MV-4-11 (cell line): ENCODE measurements around the gene LRRFIP1.
A peak's percentile ranks its signal among the peaks of the same experiment; 100 is the strongest.

Experiments
- DNase-seq: peaks from one replicate; lab custom pipeline; 2025; lab: John Stamatoyannopoulos, UW

The LRRFIP1 gene

DNA sequence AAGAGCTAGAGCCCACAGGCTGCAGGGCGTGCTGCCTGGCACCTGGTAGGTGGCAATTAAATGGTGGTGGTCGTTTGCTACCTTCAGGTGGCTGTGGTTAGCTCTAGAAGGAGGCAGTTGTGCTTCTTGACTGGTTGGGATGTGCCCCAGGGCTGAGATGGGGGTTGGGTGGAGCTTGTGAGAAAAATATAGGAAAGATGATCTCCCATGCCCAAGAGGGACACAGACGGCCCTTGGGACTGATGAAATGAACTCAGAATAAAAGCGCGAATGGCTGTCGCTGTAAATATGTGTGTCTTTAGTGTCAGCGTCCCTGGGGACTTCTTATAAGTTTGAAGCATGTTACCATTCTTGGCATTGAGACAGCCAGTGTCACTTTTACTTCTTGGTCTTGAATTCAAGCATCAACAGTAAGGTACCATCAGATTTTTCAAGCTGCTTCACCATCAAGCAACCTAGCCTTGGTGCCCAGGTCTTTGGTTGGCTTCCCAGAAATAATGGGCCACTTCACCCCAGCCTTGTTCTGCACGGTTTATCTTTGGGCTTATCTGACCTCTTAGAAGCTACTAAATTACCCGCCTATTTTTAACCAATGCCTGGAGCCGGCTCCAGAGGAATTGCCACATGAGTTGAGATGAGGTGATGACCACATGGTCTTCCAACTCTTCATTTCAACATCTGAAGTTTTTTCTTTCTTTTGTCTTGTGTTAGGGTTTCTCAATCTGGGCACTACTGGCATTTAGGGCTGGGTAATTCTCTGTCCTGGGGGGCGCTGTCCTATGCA is 11.9 kb downstream of the LRRFIP1 start:
- DNase-seq, result no peak

GRCh38 chr2:237639836-237640220 is 12.4 kb downstream of the LRRFIP1 start:
- no peak for DNase-seq

DNA sequence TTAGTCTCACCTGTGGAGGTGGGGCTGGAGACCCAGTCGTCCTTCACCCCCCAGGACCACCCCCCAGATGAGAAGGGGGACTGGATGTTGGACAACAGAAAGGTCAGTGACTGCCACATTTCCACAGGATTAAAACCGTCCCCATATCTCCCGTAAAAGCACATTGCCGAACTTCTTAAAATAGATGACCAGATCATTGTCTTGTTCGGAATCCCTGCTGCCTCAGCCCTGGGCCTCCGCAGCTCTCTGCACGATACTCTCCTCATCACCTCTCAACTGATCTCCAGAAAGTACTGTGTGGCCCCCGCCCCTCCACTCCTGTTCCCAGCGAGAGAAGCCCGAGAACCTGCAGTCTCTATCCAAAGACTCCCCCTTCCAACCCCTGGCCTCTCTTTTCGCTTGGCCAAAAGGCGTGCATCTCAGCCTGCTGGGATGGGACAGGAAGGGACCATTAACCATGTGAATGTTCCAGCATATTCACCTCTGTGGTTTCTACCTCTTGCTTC is 13.2 kb downstream of the LRRFIP1 start:
- no peak for DNase-seq

GRCh38 chr2:237642038-237642734 is 14.8 kb downstream of the LRRFIP1 start:
- no peak for DNase-seq

- DNase-seq, result no peak
Measured at GRCh38 chr2:237643066-237643465, 15.7 kb downstream of the LRRFIP1 start.

- DNase-seq, result no peak
Measured at GRCh38 chr2:237643582-237644380, 16.4 kb downstream of the LRRFIP1 start.

DNA sequence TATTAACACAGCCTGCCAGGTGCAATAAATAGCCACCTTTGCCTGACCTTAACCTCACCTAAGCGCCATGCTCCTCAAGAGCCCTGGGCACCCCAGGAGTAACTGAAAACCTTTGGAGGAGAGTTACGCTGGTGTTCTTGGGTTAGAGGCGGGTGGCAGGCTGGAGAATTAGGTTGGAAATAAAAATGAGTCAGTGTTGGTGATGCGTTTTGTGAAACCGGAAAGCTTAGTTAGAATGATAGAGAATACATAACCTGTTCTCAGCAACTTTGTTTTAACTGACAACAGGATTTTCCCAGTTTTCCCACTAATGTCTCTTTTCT is 17.0 kb downstream of the LRRFIP1 start:
- DNase-seq, result no peak

- DNase-seq, result no peak
Measured at GRCh38 chr2:237645261-237645660, 17.9 kb downstream of the LRRFIP1 start.

DNA sequence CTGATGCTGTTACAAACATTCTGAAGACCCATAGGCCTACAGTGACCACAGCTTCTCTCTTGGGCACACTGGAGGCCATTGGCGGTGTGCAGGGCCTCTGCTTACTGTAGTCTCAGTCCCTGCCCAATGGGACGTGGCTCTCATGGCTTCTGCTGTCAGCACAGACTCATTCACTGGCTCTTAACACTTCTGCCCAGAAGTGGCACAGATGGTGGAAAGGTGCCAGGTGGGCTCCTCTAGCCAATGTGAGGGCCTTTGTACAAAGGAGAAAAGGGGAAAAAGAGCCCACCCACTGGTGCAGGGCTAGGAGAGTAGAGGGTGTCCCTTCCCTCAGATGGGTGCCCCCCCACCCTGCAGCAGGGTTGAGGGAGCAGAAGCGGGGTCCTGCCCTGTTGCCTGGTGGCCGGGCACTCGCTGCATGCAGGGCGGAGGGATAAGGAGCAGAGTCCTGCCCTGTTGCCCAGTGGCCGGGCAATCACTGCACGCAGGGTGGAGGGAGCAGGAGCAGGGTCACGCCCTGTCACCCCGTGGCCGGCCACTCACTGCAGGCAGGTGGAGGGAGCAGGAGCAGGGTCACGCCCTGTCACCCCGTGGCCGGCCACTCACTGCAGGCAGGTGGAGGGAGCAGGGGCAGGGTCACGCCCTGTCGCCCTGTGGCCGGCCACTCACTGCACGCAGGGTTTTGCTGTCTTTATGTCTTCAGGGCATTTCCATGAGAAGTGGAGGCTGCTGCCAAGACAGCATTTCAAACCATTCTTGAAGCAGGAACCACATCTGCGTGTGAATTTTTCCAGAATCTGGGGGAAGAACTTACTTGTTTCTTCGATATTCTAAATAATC is 20.0 kb downstream of the LRRFIP1 start:
- DNase-seq, result no peak

DNA sequence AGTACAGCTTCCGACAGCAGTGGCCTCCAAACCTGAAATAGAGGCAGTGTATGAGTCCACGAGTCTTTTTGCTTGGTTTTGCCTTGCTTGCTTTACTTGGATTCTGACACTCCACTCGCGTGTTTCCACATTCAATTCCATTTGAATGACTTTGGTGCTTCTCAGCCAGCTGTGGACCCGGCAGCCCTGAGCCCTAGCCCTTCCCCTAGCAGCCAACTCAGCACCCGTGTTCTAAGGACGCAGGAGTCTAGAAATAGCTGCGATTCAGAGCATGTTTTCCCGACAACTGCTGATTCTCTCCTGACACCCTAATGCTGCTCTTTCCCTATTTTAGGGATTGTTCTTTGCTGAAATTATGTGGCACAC is 20.6 kb downstream of the LRRFIP1 start:
- DNase-seq, result no peak

DNA sequence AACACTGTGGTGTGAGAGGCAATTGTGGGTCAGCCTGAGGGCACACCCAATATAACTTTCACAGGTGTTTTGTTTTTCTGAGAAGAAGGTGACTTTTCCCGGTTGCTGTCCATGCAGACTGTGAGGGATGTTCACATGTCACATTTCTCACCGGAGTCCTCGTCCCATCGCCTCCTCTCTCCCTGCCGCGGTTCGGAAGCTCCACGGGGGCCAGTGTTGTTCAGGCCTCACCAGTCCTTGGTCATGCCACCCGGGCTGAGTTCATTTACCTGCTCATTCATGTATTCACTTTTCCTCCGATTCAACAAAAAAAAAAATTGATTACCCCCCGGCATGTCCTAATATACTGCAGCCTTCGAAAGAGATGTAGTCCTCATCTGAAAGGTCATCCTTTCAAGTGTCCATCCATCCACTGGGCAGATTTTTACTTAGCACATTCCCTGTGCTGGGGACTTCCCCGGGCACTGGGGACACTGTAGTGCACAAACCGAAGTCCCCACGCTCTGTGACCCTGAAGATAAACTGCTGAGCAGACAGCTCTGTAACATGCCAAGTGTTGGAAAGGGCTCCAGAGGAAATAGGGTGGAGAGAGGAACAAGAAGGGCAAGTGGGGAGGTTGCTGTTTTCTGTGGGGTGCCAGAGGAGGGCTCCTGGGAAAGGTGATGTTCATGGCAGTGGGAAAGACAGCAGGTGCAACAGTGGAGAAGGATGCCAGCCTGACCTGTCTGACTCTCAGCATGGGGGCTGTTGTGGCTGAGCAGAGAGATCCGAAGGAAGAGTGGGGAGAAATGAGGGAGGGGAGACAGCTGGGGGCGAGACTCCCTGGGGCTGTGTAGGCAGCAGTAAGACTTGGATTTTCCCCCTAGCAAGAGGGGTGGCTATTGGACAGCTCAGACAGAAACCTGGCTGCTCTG is 22.4 kb downstream of the LRRFIP1 start:
- no peak for DNase-seq

DNA sequence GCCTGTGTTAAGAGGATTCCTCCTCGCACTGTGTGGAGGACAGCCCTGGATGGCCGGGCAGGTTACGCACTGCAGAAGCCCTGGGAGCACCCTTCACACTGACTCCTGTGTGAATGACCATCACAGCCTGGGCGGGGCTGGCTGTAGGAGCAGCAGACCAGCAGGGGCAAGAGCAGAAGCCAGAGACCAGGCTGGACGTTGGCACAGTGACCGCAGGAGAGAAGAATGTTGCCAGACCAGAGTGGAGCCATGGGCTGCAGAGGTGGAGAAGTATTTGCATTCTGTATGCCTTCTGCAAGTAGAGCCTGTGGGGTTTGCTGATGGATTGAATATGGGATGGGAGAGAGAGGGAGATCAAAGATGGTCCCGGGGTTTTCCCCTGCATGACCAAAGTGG is 23.1 kb downstream of the LRRFIP1 start:
- no peak for DNase-seq

DNA sequence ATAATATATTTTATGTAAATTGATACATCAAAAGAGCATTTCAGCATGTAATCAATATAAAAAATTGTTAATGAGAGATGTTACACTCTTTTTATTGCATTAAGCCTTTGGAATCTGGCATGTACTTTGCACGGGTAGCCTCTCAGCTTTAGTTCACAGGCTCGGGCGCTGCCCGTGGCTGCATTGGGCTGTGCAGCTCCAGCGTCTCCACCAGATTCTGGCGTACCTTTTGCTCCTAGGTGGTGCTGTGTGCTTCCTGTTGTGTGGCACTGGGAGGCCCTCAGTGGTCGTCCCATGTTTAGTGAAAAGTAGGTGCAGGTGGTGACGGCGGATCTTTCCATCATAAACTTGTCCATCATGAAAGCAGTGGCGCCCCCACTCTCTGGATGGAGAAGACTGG is 24.4 kb downstream of the LRRFIP1 start:
- no peak for DNase-seq

- no peak for DNase-seq
Measured at GRCh38 chr2:237652181-237652580, 24.8 kb downstream of the LRRFIP1 start.

- DNase-seq, result peak; percentile 79
Measured at GRCh38 chr2:237652854-237653253, 25.5 kb downstream of the LRRFIP1 start.

GRCh38 chr2:237653776-237654558 is 26.6 kb downstream of the LRRFIP1 start:
- no peak for DNase-seq

DNA sequence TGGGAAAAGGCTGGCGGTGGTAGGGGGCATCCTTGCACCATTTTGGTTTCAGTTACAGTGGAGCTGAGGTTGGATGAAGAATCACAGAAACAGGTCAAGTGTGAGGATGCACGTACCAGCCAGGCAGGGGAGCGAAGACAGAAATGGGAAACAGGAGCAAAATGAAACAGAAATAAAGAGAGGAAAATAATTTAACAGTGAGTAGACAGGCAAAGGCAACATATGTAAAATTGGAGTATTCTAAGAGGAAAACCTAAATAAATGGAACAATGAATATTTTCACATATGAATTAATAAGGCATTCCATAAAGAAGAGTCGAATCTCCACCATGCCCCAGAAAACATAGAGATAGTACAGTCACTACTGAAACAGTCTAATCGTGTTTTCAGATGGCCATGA is 29.7 kb downstream of the LRRFIP1 start:
- DNase-seq, result no peak

GRCh38 chr2:237660381-237660900 is 33.1 kb downstream of the LRRFIP1 start:
- no peak for DNase-seq

DNA sequence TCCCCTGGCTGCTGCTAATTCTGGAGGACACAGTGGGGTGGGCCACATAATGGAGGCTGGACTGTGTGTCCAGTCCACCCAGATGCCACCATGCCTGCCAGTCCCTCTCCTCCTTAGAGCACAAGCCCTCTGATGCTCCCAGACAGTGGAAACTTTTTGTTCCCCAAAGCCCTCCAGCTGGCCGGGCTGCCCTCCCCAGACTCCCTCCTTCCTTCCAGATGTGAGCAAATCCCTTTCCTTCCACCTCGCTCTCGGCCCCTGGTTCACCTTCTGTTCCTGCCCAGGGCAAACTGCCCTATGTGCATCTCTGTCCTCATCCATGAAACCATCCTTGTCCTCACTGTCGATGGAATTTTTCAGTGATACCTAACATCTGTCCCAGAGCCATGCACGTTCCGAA is 33.9 kb downstream of the LRRFIP1 start:
- DNase-seq, result no peak

DNA sequence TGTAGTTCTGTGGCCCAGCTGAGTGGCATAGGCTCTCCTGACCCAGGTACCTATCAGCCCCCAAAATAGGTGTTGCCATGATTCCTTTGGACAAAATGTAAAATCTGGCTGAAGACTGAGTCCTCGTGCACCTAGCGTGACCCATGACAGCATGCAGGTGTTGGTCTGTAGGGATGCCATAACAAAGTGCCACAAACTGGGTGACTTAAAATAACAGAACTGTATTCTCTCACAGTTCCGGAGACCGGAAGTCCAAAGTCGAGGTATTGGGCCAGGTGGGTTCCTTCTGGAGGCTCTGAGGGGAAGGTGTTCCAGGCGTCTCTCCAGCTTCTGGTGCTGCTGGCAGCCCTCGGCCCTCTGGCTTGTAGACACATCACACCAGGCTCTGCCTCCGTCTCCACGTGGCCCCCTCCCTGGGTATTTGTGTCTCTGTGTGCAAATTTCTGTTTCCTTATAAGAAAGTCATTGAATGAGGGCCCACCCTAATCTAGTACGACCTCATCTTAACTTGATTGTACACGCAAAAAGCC is 34.5 kb downstream of the LRRFIP1 start:
- DNase-seq, result no peak
